ENCODE data around the gene ITGA11.

GRCh38 chr15:68413363-68414205, 18.4 kb downstream of the ITGA11 start:
- no peak for TF ChIP-seq CTCF (conservative IDR thresholded peaks at IDR 0.05; ENCODE audit: low read depth, low read length)
- no peak for TF ChIP-seq EZH2 (IDR thresholded peaks at IDR 0.05; ENCODE audit: low read length, unreplicated experiment)

All from PC-3 (cell line).